Measurements from ENCODE around the gene PPP2R5B. TPM values are rescaled to one million over a fixed set of nuclear protein-coding genes. Genes with fewer than 3 reads are reported as not detected.
"Not testable (repeated sequence)": the region's sequence is repeated elsewhere in the genome, so short reads cannot be mapped to it uniquely, and the experiment has no call there.

Gene PPP2R5B
- total RNA-seq, 1 donor from 2014 or later = 32.9 TPM

GRCh38 chr11:64969209-64969608 is 44.7 kb downstream of the PPP2R5B start:
- DNase-seq (ENCODE audit: low read depth) = no peak
- H3K4me3 ChIP-seq (ENCODE audit: low read depth, low read length) = no peak overlapping the region
- TF ChIP-seq CTCF (conservative IDR thresholded peaks at IDR 0.05; ENCODE audit: low read depth, low read length) = no peak

- TF ChIP-seq CTCF (conservative IDR thresholded peaks at IDR 0.05; ENCODE audit: low read depth, low read length) = no peak
- no peak for DNase-seq (ENCODE audit: low read depth)
- no peak overlapping the region for H3K4me3 ChIP-seq (ENCODE audit: low read depth, low read length)
These were observed 46.3 kb downstream of the PPP2R5B start for GRCh38 chr11:64970731-64971151.

GRCh38 chr11:64971421-64972233 is 47.1 kb downstream of the PPP2R5B start, which contains the start of gene MAJIN:
Gene MAJIN (minus strand): TSS chr11:64972108. CDS start chr11:64959405, 12,703 bp downstream.
- H3K4me3 ChIP-seq (ENCODE audit: low read depth, low read length) = peak within 1 kb of the TSS; percentile 51

GRCh38 chr11:64974124-64974523 is 49.6 kb downstream of the PPP2R5B start:
- no peak for TF ChIP-seq CTCF (conservative IDR thresholded peaks at IDR 0.05; ENCODE audit: low read depth, low read length)
- H3K4me3 ChIP-seq (ENCODE audit: low read depth, low read length) = no peak overlapping the region
- DNase-seq (ENCODE audit: low read depth) = no peak

More at GRCh38 chr11:64971421-64972233, 47.1 kb downstream of the PPP2R5B start, which contains the start of gene MAJIN:
- DNase-seq (ENCODE audit: low read depth) = no peak
- TF ChIP-seq CTCF (conservative IDR thresholded peaks at IDR 0.05; ENCODE audit: low read depth, low read length) = no peak

GRCh38 chr11:64976651-64977050 is 52.2 kb downstream of the PPP2R5B start:
- DNase-seq (ENCODE audit: low read depth) = no peak
- no peak overlapping the region for H3K4me3 ChIP-seq (ENCODE audit: low read depth, low read length)
- no peak for TF ChIP-seq CTCF (conservative IDR thresholded peaks at IDR 0.05; ENCODE audit: low read depth, low read length)

GRCh38 chr11:64983339-64983738 is 58.9 kb downstream of the PPP2R5B start:
- not testable (repeated sequence) for H3K4me3 ChIP-seq (ENCODE audit: low read depth, low read length); DNase-seq (ENCODE audit: low read depth)

Other genes with a start within 250 kb of the PPP2R5B start
- 0.29 TPM in 1 of 2 replicates, not detected in the other for gene NRXN2, start 201.5 kb upstream of the PPP2R5B start, total RNA-seq
- not detected in 2 replicates for gene RASGRP2, start 180.5 kb upstream of the PPP2R5B start, total RNA-seq
- not detected in 2 replicates for gene PYGM, start 164.7 kb upstream of the PPP2R5B start, total RNA-seq
- 111 and 136 TPM in 2 replicates for gene SF1, start 146.1 kb upstream of the PPP2R5B start, total RNA-seq
- gene MAP4K2, start 121.5 kb upstream of the PPP2R5B start, total RNA-seq = 25.2 and 52.4 TPM in 2 replicates
- gene MEN1, start 114.1 kb upstream of the PPP2R5B start, total RNA-seq = 23.5 and 26.4 TPM in 2 replicates
- gene CDC42BPG, start 80.0 kb upstream of the PPP2R5B start, total RNA-seq = 4.6 and 8.9 TPM in 2 replicates
- 82.7 and 93.4 TPM in 2 replicates for gene EHD1, start 46.1 kb upstream of the PPP2R5B start, total RNA-seq
- 22.4 and 25.8 TPM in 2 replicates for gene ATG2A, start 7.5 kb upstream of the PPP2R5B start, total RNA-seq
- not detected in 2 replicates for gene GPHA2, start 11.2 kb downstream of the PPP2R5B start, total RNA-seq
- not detected in 2 replicates for gene MAJIN, start 47.4 kb downstream of the PPP2R5B start, total RNA-seq
- 0.35 and 1.1 TPM in 2 replicates for gene BATF2, start 72.3 kb downstream of the PPP2R5B start, total RNA-seq
- 151 and 169 TPM in 2 replicates for gene ARL2, start 89.5 kb downstream of the PPP2R5B start, total RNA-seq
- 16.5 and 18.5 TPM in 2 replicates for gene SNX15, start 102.8 kb downstream of the PPP2R5B start, total RNA-seq
- 49.0 and 50.6 TPM in 2 replicates for gene SAC3D1, start 116.5 kb downstream of the PPP2R5B start, total RNA-seq
- gene NAALADL1, start 133.9 kb downstream of the PPP2R5B start, total RNA-seq = 14.7 and 27.9 TPM in 2 replicates
- gene CDCA5, start 159.4 kb downstream of the PPP2R5B start, total RNA-seq = 32.0 and 45.4 TPM in 2 replicates
- 59.0 and 61.1 TPM in 2 replicates for gene ZFPL1, start 159.5 kb downstream of the PPP2R5B start, total RNA-seq
- gene VPS51, start 171.5 kb downstream of the PPP2R5B start, total RNA-seq = 227 and 342 TPM in 2 replicates
- 32.9 and 52.5 TPM in 2 replicates for gene TM7SF2, start 187.2 kb downstream of the PPP2R5B start, total RNA-seq
- 31.9 and 37.1 TPM in 2 replicates for gene ZNHIT2, start 193.0 kb downstream of the PPP2R5B start, total RNA-seq
- 535 and 1,041 TPM in 2 replicates for gene FAU, start 197.4 kb downstream of the PPP2R5B start, total RNA-seq
- 77.5 and 126 TPM in 2 replicates for gene MRPL49, start 197.6 kb downstream of the PPP2R5B start, total RNA-seq
- gene SYVN1, start 209.8 kb downstream of the PPP2R5B start, total RNA-seq = 10.8 and 14.8 TPM in 2 replicates
- not detected in 2 replicates for gene SPDYC, start 245.5 kb downstream of the PPP2R5B start, total RNA-seq

Data from epithelial cell of proximal tubule (primary cell).